MG63 (cell line): Measurements from ENCODE around the gene ZNF790. TPM values are rescaled to one million over a fixed set of nuclear protein-coding genes. Genes with fewer than 3 reads are reported as not detected.
A peak's percentile ranks its signal among the peaks of the same experiment; 100 is the strongest.
"Not testable (repeated sequence)": the region's sequence is repeated elsewhere in the genome, so short reads cannot be mapped to it uniquely, and the experiment has no call there.

Experiments
- DNase-seq: peaks from one replicate; pipeline ENCODE4 v3.0.0-alpha.2; 2020
- H3K27me3 ChIP-seq: fragments of 250-450 bp; sonication (Bioruptor Pico); 2 replicates; pipeline ENCODE4 v1.5.1; 2020; ENCODE audit warnings: mild to moderate bottlenecking, moderate library complexity
- H3K36me3 ChIP-seq: fragments of 250-450 bp; sonication (Bioruptor Pico); 2 replicates; pipeline ENCODE4 v1.5.1; 2020; ENCODE audit warnings: mild to moderate bottlenecking, moderate library complexity
- H3K4me3 ChIP-seq: fragments of 250-450 bp; sonication (Bioruptor Pico); 2 replicates; pipeline ENCODE4 v1.5.1; 2020; ENCODE audit warnings: mild to moderate bottlenecking, moderate library complexity
- H3K9me3 ChIP-seq: fragments of 250-450 bp; sonication (Bioruptor Pico); 2 replicates; pipeline ENCODE4 v1.5.1; 2020; ENCODE audit warnings: mild to moderate bottlenecking, moderate library complexity
- total RNA-seq: library from RNA; depleted of rRNA; stranded (reverse); fragments of >200 nt; shearing (Covaris generic); gene quantifications from 2 replicates; pipeline ENCODE4 v1.2.3, GENCODE V29; 2014; ENCODE audit warnings: low replicate concordance; rRNA removed

ZNF790 gene
- total RNA-seq, 1 experiment from 2014 or later, result 0.36 TPM

DNA sequence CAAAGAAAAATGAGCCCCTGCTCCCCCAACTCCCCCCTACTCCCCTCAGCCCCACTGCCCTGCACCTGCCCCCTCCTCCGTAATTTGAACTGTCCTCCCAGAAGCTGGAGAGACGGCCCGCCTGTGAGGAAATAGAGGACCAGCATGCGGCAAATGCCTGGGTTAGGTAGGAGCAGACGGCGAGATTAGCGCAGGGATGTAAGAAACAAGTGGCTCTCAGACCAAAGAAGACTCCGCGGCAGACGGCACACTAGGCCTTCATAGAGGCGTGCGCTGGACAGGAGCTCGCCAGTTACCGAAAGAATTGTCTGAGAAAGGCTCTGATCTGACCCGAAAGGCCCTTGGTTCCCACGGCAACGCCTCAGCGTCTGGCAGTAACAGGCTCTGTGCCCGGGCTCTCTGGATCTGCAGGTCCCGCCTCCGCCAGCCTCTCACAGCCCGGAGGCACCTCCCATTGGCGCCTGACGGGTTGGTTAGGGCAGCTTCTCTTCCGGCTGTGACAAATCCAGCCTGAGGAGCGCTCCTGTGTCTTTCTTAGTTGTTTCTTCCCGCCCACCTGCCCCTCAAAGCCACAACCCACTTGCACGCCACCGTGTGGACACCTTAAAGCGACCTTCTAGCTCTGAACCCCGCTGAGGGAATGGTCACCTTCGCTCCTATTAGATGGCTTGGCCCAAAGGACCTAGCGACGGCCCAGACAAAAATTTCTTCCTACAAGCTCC is 46.6 kb downstream of the ZNF790 start:
- H3K27me3 ChIP-seq, H3K36me3 ChIP-seq, H3K9me3 ChIP-seq, DNase-seq, H3K4me3 ChIP-seq: not testable (repeated sequence)

DNA sequence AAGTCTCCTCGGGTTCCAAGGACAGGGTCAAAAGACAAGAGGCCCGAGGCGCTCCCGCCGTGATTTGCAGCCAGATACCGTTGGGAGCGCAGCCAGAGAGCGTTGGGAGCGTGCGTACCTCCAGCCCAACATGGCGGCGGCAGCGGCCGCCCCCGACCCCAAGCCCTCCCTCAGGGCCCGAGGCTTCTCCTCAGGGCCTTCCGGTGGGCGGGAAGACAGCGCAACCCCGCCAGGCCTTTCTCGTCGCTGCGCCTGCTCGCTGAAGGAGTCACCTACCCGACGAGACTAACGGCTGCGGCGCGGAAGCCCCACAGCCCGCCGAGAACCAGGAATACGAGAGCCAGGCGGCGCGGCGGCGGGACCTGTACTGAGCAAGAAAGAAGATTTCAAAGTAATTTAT is 62.4 kb downstream of the ZNF790 start:
- Histone ChIP-seq H3K36me3 (no peaks in the 10 kb centered on the region), H3K4me3 (no peak overlapping the region), H3K9me3 (peaks cover 30% of the 10 kb centered on the region), H3K27me3 (no peaks in the 10 kb centered on the region)
- no peak for DNase-seq

DNA sequence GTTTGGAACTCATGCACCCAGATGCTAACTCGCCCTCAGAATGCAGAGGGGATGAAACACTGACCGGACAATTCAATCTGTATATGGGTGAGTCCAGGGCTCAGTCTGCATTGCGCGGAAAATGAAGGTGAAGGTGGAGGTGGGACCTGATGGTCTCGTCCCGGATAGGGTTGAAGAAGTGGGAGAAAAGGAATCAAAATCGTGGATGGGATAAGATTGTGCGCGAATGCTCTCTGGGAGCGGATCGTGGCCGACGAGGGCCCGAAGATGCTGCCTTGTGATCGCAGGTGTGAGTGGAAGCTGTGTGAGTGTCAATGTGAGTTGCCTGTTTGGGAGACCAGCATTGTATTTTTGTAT is 65.0 kb downstream of the ZNF790 start:
- Histone ChIP-seq H3K9me3 (peaks cover 31% of the 10 kb centered on the region), H3K27me3 (no peaks in the 10 kb centered on the region), H3K36me3 (no peaks in the 10 kb centered on the region), H3K4me3 (peak overlapping the region; percentile 54)
- DNase-seq, result no peak

DNA sequence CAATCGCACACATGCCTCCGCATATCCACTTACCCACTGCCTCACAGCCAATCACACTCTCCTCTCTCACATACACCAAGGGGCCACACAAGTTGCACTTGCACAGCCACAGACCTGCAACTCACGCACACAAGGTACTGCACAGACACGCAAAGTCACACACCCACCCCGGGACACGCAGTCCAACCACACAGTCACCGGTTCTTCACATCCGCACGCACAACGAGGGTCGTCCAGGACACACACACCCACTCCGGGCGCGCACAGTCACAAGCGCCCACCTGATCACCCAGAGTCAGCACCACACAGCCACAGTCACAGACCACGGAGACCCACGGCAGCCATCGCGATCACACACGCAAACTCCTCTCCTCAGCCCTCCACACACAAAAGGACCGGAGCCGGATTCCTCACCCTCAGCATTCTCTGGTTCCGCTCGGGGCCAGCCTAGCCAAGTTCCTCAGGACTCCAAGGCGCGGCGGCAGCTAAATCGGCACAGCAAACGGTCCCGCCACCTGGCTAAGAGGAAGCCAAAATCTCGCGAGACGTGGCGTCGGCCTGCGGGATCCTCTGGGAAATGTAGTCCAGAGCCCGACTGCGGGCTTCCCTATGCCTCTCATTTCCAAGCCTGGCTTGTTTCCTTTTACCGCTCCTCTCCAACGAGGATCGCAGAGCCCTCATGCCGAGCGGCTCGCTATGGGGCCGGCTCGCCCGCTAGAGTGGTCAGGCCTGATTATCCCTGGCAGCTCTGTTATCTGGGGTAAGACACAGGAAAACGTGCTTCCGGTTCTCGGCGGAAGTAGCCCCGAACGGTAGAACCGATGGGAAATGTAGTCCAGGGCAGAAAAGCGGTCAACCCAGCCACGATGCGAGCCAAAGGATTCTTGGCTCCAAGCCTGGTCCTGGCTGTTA is 65.6 kb downstream of the ZNF790 start, which contains the start of gene ZNF850:
Gene ZNF850, minus strand, starts transcription at position 497 of the 912 bp plus-strand sequence. CDS start 10,201 bp downstream, outside the sequence.
- peak; percentile 73 for DNase-seq

DNA sequence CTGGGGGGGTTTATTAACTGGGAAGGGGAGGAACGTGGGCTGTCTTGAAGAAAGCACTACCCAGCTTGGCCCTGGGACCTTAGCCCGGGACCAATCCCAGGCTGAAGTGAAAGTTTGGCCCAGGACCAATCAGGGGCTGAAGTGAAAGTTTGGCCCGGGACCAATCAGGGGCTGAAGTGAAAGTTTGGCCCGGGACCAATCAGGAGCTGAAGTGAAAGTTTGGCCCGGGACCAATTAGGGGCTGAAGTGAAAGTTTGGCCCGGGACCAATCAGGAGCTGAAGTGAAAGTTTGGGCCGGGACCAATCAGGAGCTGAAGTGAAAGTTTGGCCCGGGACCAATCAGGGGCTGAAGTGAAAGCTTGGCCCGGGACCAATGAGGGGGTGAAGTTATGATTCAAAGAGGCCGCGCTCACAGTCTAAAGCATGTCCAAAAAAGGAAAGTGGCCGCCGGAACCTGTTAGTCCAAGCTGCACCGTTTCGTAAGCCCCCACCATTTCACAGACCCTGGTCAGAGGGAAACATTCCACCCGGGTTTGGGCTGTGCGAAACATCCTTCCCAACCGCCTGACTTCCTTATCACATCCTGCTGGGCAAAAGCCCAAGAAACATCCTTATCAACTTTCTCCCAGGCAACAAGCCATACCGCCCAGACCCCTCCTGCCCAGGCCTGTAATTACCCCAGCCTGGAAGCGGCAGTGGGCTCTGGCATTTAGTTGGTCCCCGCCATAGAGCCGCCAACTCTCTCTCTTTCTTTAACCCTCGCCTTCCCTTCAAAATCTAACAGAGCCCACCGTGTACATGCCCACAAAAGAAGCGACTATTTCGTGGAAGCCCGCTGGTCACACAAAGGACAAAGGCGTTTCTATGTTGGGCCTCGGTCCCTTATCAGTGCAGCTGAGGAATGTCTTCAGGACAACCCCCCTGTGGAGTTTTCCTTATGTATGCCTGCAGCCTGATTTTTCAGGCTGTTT is 66.6 kb downstream of the ZNF790 start:
- no peaks in the 10 kb centered on the region for H3K27me3 ChIP-seq
- H3K9me3 ChIP-seq, result peaks cover 24% of the 10 kb centered on the region
- peak overlapping the region; percentile 54 for H3K4me3 ChIP-seq
- H3K36me3 ChIP-seq, result no peaks in the 10 kb centered on the region
- peak; percentile 23 for DNase-seq

More for the DNA sequence above, 65.6 kb downstream of the ZNF790 start, which contains the start of gene ZNF850:
- Histone ChIP-seq H3K4me3 (peak within 1 kb of the TSS; percentile 54), H3K27me3 (no peaks in the 10 kb centered on the region), H3K9me3 (peaks cover 27% of the 10 kb centered on the region), H3K36me3 (no peaks in the 10 kb centered on the region)

Other genes with a start within 250 kb of the ZNF790 start
- gene ZNF382, start 233.1 kb downstream of the ZNF790 start, total RNA-seq, result 5.4 and 8.1 TPM in 2 replicates
- 1.3 and 52.2 TPM in 2 replicates for gene ZNF461, start 171.6 kb downstream of the ZNF790 start, total RNA-seq
- 1.8 and 5.6 TPM in 2 replicates for gene ZNF567, start 150.8 kb downstream of the ZNF790 start, total RNA-seq
- 0.20 TPM in 2 replicates for gene ZNF850, start 65.6 kb downstream of the ZNF790 start, total RNA-seq
- gene ZNF345, start 12.5 kb upstream of the ZNF790 start, total RNA-seq, result not detected in 2 replicates
- gene ZNF829, start 77.9 kb upstream of the ZNF790 start, total RNA-seq, result 0.03 and 0.25 TPM in 2 replicates
- gene ZNF568, start 77.9 kb upstream of the ZNF790 start, total RNA-seq, result 0.63 TPM in 1 of 2 replicates, not detected in the other
- 2.9 and 6.0 TPM in 2 replicates for gene ZNF420, start 240.0 kb upstream of the ZNF790 start, total RNA-seq